WERI-Rb-1 (cell line): ENCODE results near the gene CCDC17.

Source experiments
- DNase-seq: peaks from one replicate; pipeline ENCODE4 v3.0.0-alpha.2; 2020
- H3K27ac ChIP-seq: fragments of 250-450 bp; sonication (Bioruptor Pico); 2 replicates; pipeline ENCODE4 v1.5.1; 2020; ENCODE audit warnings: mild to moderate bottlenecking, moderate library complexity
- H3K27me3 ChIP-seq: fragments of 250-450 bp; sonication (Bioruptor Pico); 2 replicates; pipeline ENCODE4 v1.5.1; 2021; ENCODE audit warnings: mild to moderate bottlenecking, low read depth, moderate library complexity; ENCODE audit not compliant: insufficient read depth, severe bottlenecking
- H3K36me3 ChIP-seq: fragments of 250-450 bp; sonication (Bioruptor Pico); 2 replicates; pipeline ENCODE4 v1.5.1; 2020; ENCODE audit warnings: mild to moderate bottlenecking, moderate library complexity
- H3K4me3 ChIP-seq: 2 replicates; pipeline ENCODE4 v1.5.1; 2011; ENCODE audit warnings: low read depth, mild to moderate bottlenecking, control low read depth, low read length
- H3K9me3 ChIP-seq: fragments of 250-450 bp; sonication (Bioruptor Pico); 2 replicates; pipeline ENCODE4 v1.5.1; 2021; ENCODE audit warnings: mild to moderate bottlenecking, moderate library complexity; ENCODE audit not compliant: severe bottlenecking
- TF ChIP-seq, protein P1 (sequence below): IDR thresholded peaks from 2 replicates; pipeline ENCODE4 v1.5.1; 2011; ENCODE audit warnings: low read depth, mild to moderate bottlenecking, control low read depth, inconsistent platforms, low read length

The CCDC17 gene

DNA sequence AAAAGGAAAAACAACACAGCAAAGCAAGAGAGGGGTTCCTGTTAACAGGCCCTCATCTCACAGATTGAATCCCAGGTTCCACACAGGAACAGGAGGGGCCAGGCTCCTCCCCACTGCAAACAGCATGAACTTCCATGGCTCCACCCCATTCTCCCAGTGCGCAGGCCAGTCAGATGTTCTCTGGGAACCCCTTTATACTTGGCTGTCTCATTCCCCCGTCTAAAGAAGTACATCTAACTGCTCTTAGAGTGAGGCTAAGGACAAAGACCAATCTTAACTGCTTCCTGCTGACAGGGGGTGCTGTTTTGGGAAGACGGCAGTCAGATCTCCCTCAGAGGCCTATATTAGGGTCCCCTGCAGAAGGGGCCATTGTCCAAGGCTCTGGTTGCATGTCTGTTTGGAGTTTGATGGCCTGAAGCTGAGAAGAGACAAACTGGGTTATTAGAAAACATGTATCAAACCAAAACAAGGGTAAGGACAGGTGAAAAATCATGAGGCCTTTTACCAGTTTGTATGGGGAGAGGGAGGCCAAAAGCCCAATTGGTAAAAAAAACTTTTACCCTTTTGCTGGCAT, 50.5 kb downstream of the CCDC17 start:
- H3K36me3 ChIP-seq: peaks cover 35% of the 10 kb centered on the region
- no peak for DNase-seq
- TF ChIP-seq, protein P1, sequence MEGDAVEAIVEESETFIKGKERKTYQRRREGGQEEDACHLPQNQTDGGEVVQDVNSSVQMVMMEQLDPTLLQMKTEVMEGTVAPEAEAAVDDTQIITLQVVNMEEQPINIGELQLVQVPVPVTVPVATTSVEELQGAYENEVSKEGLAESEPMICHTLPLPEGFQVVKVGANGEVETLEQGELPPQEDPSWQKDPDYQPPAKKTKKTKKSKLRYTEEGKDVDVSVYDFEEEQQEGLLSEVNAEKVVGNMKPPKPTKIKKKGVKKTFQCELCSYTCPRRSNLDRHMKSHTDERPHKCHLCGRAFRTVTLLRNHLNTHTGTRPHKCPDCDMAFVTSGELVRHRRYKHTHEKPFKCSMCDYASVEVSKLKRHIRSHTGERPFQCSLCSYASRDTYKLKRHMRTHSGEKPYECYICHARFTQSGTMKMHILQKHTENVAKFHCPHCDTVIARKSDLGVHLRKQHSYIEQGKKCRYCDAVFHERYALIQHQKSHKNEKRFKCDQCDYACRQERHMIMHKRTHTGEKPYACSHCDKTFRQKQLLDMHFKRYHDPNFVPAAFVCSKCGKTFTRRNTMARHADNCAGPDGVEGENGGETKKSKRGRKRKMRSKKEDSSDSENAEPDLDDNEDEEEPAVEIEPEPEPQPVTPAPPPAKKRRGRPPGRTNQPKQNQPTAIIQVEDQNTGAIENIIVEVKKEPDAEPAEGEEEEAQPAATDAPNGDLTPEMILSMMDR: peak; percentile 8; the same call in 1 of the 2 replicates
- no peak overlapping the region for H3K27ac ChIP-seq
- no peaks in the 10 kb centered on the region for H3K27me3 ChIP-seq
- no peaks in the 10 kb centered on the region for H3K9me3 ChIP-seq
- H3K4me3 ChIP-seq: no peak overlapping the region

DNA sequence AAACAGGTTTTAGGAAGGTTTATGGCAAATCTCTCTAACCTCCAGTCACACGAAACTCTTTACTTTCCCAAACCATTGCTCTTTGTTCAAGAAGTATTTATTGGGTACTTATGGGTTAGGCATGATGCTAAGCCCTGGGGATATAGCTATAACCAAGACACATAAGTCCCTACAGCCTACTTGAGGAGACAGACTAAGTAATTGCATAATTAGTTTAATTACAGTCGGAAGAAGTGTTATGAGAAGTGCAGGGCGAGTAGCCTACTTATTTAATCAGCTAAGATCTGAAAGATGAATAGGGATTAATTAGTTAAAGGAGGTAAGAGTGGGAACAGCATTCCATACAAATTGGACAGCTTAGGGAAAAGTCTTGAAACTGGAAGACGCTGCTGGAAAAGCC, 53.2 kb downstream of the CCDC17 start:
- Histone ChIP-seq H3K9me3 (no peaks in the 10 kb centered on the region), H3K4me3 (no peak overlapping the region), H3K27ac (peak overlapping the region; percentile 50), H3K27me3 (no peaks in the 10 kb centered on the region), H3K36me3 (peaks cover 59% of the 10 kb centered on the region)
- TF ChIP-seq, protein P1: no peak
- no peak for DNase-seq
